Measurements from ENCODE around the gene RTN4RL1.
"Not testable (repeated sequence)": the region's sequence is repeated elsewhere in the genome, so short reads cannot be mapped to it uniquely, and the experiment has no call there.

Gene RTN4RL1

GRCh38 chr17:2025622-2026309 lies 632 bp upstream of the RTN4RL1 start:
- DNase-seq (ENCODE audit: low spot score) (no peak), FAIRE-seq (no peak)

GRCh38 chr17:2024572-2025219 lies 438 bp downstream of the RTN4RL1 start:
- DNase-seq (ENCODE audit: low spot score) (no peak), FAIRE-seq (no peak)

GRCh38 chr17:2023692-2024571 lies 1.2 kb downstream of the RTN4RL1 start:
- DNase-seq (ENCODE audit: low spot score) (no peak), FAIRE-seq (no peak)

GRCh38 chr17:2023256-2023655 lies 1.9 kb downstream of the RTN4RL1 start:
- DNase-seq (ENCODE audit: low spot score) (no peak), FAIRE-seq (no peak)

DNA sequence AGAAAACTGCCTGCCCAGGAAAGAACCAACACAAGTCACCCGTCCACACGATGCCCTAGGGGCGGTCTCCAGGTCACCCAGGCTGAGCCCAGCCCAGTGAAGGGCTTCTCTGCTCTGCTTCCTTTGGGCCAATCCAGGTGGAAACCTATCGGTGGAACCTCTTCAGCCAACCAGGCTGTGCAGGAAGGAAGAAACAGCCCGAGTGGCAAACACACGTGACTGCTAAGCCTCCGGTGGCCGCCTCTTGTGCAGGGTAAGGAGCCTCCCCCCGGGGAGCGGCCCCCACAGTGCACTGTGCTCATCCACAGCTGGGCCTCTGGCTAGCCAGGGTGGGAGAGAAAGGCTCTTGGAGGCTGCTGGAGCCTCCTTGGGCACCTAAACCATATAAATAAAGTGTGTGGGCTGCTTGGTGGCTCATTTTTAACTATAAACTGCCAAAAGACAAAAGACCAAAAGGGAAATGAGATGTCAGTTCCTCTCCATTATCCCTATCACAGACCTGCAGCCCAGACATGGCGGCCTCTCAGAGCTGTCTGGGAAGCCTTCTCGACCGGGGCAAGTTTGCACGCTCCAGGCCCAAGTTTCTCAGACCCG lies 2.4 kb downstream of the RTN4RL1 start:
- DNase-seq (ENCODE audit: low spot score) = no peak
- no peak for FAIRE-seq

- FAIRE-seq = no peak
Measured at GRCh38 chr17:2020721-2021120, 4.4 kb downstream of the RTN4RL1 start.

GRCh38 chr17:2019723-2020122 lies 5.4 kb downstream of the RTN4RL1 start:
- no peak for DNase-seq (ENCODE audit: low spot score)
- no peak for FAIRE-seq

More at GRCh38 chr17:2020721-2021120, 4.4 kb downstream of the RTN4RL1 start:
- DNase-seq (ENCODE audit: low spot score) = no peak

- DNase-seq (ENCODE audit: low spot score) (no peak), FAIRE-seq (no peak)
Measured at GRCh38 chr17:2018716-2019510, 6.2 kb downstream of the RTN4RL1 start.

DNA sequence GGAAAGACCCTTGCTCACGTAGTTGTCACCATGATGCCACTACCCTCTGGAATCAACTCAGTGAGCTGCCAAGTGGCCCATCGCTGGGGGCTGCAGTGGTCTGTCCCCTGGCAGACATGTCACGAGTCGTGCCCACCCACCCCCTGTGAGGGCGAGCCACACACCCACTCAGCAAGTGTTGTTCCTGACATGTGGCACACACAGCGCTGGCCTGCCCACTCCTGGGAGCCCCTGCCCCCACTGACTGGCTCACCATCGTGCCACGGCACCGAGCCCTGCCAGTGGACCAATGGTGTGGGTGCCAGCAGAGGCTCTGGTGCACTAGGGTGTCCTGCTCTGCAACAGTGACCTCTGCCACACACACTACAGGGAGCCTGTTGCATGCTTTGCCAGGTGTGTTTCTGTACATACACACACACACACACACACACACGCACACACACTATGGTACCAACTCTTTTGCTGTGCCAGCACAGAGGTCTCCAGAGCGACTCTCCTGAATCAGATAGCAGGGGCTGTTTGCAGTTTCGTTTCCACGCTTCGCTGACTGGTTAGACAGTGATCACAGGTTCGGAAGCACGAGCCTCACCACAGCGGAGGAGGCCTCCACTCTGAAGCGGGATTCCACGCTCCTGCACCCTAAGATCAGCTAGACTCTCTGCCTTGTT lies 7.7 kb downstream of the RTN4RL1 start:
- FAIRE-seq (no peak), DNase-seq (ENCODE audit: low spot score) (no peak)

GRCh38 chr17:2016494-2016893 lies 8.6 kb downstream of the RTN4RL1 start:
- DNase-seq (ENCODE audit: low spot score) = no peak

DNA sequence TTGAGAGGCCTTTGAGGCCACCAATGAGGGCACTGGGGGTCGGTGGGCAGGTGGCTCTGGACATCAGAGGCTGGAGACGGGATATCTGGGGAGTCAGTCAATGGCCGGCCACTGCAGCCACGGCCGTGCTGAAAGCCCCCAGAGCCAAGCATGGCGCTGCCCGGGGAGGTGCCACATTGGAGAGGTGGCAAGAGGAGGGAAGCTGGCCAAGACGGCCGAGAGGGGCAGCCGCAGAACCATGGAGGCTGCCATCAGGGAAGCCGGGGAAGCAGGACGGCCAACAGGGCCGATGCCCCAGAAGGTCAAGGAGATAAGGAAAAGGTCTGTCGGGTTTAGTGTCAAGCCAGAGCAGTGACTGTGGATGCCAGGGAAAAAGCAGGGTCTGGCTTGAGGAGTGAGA lies 9.8 kb downstream of the RTN4RL1 start:
- no peak for FAIRE-seq
- no peak for DNase-seq (ENCODE audit: low spot score)

More at GRCh38 chr17:2016494-2016893, 8.6 kb downstream of the RTN4RL1 start:
- no peak for FAIRE-seq

- FAIRE-seq (no peak), DNase-seq (ENCODE audit: low spot score) (no peak)
Measured at GRCh38 chr17:2013994-2014317, 11.2 kb downstream of the RTN4RL1 start.

DNA sequence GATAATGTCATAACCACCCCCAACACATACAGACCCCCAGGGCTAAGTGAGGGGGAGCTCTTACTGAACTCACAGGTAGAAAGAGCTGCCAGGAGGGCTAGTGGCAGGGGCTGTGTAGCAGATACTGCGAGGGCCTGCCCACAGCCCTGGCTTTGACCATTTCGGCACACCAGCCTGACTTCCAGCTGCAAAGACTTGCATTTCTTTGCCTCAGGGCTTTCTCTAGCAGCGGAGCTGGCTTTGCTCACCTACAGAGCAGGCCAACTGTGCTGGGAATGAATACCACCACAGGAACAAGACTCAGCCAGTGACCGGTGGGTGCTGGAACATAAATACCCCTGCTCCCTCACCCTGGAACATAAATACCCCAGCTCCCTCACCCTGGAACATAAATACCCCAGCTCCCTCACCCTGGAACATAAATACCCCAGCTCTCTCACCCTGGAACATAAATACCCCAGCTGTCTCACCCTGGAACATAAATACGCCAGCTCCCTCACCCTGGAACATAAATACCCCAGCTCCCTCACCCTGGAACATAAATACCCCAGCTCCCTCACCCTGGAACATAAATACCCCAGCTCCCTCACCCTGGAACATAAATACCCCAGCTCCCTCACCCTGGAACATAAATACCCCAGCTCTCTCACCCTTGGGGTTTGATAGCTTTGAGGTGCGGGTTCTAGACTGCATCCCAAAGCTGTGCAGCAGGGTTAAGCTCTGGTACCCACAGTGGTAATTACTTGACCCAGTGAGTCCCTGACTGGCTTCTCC lies 11.7 kb downstream of the RTN4RL1 start:
- DNase-seq (ENCODE audit: low spot score); FAIRE-seq: not testable (repeated sequence)

DNA sequence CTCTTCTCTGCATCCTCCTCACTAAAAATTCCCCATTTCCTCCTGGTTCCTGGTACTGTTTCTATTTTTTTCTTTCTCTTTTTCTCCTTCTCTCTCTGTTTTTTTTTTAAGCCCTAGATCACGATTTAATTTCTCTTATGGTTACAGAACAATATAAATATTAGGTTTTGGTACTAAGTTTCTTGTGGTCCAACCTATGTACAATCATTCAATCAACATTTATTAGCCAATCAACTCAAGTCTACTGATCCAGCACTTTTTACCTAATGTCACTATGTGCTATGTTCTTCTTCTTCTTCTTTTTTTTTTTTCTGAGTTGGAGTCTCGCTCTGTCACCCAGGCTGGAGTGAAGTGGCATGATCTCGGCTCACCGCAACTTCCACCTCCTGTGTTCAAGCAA lies 12.6 kb downstream of the RTN4RL1 start:
- FAIRE-seq (no peak), DNase-seq (ENCODE audit: low spot score) (no peak)

GRCh38 chr17:2011411-2012371 lies 13.4 kb downstream of the RTN4RL1 start:
- FAIRE-seq (no peak), DNase-seq (ENCODE audit: low spot score) (no peak)

- no peak for FAIRE-seq
Measured at GRCh38 chr17:2009737-2010136, 15.4 kb downstream of the RTN4RL1 start.

GRCh38 chr17:2008332-2009126 lies 16.6 kb downstream of the RTN4RL1 start:
- FAIRE-seq (no peak), DNase-seq (ENCODE audit: low spot score) (no peak)

More at GRCh38 chr17:2009737-2010136, 15.4 kb downstream of the RTN4RL1 start:
- no peak for DNase-seq (ENCODE audit: low spot score)

All from RCC 7860 (cell line).